Testis (tissue), 2 donors: ENCODE results near the gene IL18R1.

Source experiments
- CTCF ChIP-seq, 3 experiments: fragments of 450-650 bp in 2 of 3; fragments of 200-600 bp in 1 of 3; sonication (generic) in 1 of 3; IDR thresholded peaks; one replicate each; pipeline ENCODE4 v1.5.1; 2016 to 2019; ENCODE audit warnings: antibody characterized with exemption in 3 of 3, mild to moderate bottlenecking in 2 of 3, moderate library complexity in 1 of 3
- POLR2A ChIP-seq: fragments of 450-650 bp; IDR thresholded peaks from one replicate; pipeline ENCODE4 v1.6.1; 2017; ENCODE audit warnings: antibody characterized with exemption, mild to moderate bottlenecking, moderate library complexity

- TF ChIP-seq CTCF (IDR thresholded peaks at IDR 0.05) (no peak), POLR2A (no peak)
Measured at GRCh38 chr2:102346381-102347130, 9.0 kb upstream of the IL18R1 start.
